ENCODE results near the gene FBXO31. TPM values are rescaled to one million over a fixed set of nuclear protein-coding genes. Genes with fewer than 3 reads are reported as not detected.
"Not testable (repeated sequence)": the region's sequence is repeated elsewhere in the genome, so short reads cannot be mapped to it uniquely, and the experiment has no call there.

FBXO31 gene
- total RNA-seq, 1 donor from 2014 or later = 40.1 TPM

DNA sequence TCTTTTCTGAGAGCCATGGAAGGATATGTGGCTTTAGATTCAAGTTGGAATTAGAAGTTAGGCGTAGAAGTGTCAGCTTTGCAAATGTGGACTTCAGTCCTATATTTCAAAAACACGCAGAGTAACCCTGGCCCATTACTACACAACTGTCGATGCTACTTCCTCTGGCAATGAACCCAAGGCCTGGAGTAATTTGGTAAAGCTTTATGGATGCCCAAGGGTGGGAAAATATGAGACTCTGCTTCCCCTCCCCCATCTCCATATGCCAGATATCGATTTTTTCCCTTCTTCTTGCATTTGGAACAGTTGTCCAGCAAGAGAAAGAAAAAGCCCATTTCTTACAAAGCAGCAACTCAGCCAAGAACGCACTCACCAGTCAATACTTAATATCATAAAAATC lies 5.7 kb upstream of the FBXO31 start:
- Mint-ChIP-seq H3K36me3 (ENCODE audit: low read depth) (peaks cover 11% of the 10 kb centered on the region), H3K4me3 (ENCODE audit: low read depth) (peak overlapping the region; percentile 21), H3K4me1 (ENCODE audit: low read depth) (peaks cover 55% of the 10 kb centered on the region), H3K9me3 (no peaks in the 10 kb centered on the region), H3K27ac (peak overlapping the region; percentile 72), H3K27me3 (ENCODE audit: low read depth) (no peaks in the 10 kb centered on the region)
- intact Hi-C loops (cut with micrococcal nuclease) = loop anchor here (5.0 to 10.0 kb wide), 4 partner anchors 386 to 1063 kb away; partner anchors contain the start of genes MTHFSD and ZFPM1
- DNase-seq (ENCODE audit: low spot score) = no peak

DNA sequence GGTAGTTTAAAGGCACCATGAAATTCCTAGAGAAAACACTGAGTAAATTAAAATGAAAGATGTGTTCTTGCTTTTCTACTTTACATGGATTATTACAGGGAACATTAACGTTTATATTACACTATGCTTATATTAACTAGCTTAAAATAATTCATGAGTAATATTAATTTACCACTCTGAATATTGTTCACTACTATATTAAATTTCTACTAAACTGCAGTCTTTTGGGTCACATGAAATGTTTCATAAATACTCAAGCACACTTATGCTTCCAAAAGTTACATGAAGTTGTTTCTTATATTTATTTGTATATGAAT lies 5.2 kb upstream of the FBXO31 start:
- peak overlapping the region; percentile 88 for H3K27ac Mint-ChIP-seq
- no peak for DNase-seq (ENCODE audit: low spot score)
- intact Hi-C loops (cut with micrococcal nuclease) = loop anchor here (5.0 to 10.0 kb wide), 4 partner anchors 386 to 1064 kb away; partner anchors contain the start of genes MTHFSD and ZFPM1
- no peaks in the 10 kb centered on the region for H3K9me3 Mint-ChIP-seq
- H3K4me1 Mint-ChIP-seq (ENCODE audit: low read depth) = peaks cover 52% of the 10 kb centered on the region
- no peaks in the 10 kb centered on the region for H3K27me3 Mint-ChIP-seq (ENCODE audit: low read depth)
- peaks cover 8% of the 10 kb centered on the region for H3K36me3 Mint-ChIP-seq (ENCODE audit: low read depth)
- peak overlapping the region; percentile 13 for H3K4me3 Mint-ChIP-seq (ENCODE audit: low read depth)

DNA sequence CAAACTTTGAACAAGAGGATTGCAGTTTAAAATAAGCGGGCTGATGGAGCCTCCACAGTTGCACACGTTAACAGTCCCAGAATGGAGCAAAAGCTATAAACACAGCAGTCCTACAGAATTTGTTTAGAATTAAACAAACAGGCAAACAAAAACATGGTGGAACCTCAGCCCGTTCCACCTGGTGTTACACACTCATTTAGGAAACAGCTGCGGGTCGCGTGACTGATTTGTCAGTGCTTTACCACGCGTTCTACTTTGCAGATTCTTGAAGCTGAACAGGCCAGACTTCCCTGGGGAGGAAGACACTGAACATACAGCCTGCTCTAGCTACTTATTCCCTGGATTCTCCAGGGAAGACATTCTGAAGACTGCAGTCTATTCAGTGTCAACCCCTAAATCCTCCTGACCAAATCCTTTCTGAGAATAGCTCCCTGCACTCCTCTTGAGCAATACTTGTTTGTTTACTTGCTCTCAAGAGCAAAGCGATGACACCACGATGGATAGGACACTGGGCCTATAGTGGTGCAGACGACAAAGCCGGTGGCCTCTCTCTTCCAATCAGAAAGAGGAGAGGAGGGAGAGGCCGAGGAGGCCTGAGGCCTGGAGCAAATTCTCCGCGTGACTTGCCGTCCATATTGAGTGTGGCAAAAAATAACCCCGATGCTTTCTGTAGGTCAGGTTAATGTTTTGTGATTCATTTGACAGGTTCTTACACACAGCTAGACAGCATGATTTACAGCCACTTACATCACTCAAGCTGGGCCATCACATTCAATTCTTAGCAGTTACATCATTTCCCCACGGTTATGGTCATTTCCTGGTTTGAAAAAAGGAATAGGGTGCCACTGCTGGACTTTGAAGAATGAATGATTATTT lies 4.6 kb upstream of the FBXO31 start:
- H3K9me3 Mint-ChIP-seq = no peaks in the 10 kb centered on the region
- peak overlapping the region; percentile 13 for H3K4me3 Mint-ChIP-seq (ENCODE audit: low read depth)
- no peaks in the 10 kb centered on the region for H3K27me3 Mint-ChIP-seq (ENCODE audit: low read depth)
- peaks cover 46% of the 10 kb centered on the region for H3K4me1 Mint-ChIP-seq (ENCODE audit: low read depth)
- peak; percentile 89 for DNase-seq (ENCODE audit: low spot score)
- intact Hi-C loops (cut with micrococcal nuclease) = loop anchor here (5.0 to 10.0 kb wide), 4 partner anchors 387 to 1064 kb away; partner anchors contain the start of genes MTHFSD and ZFPM1
- H3K27ac Mint-ChIP-seq = peak overlapping the region; percentile 88
- H3K36me3 Mint-ChIP-seq (ENCODE audit: low read depth) = peaks cover 2% of the 10 kb centered on the region

DNA sequence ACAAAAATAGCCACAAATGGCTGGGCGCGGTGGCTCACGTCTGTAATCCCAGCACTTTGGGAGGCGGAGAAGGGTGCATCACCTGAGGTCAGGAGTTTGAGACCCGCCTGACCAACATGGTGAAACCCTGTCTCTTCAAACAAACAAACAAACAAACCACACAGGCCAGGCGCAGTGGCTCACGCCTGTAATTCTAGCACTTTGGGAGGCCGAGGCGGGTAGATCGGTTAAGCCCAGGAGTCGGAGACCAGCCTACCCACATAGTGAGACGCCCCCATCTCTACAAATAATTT lies 1.2 kb upstream of the FBXO31 start:
- Mint-ChIP-seq H3K27ac (peak overlapping the region; percentile 95), H3K4me3 (ENCODE audit: low read depth) (peak overlapping the region; percentile 86), H3K4me1 (ENCODE audit: low read depth) (peaks cover 60% of the 10 kb centered on the region)
- not testable (repeated sequence) for DNase-seq (ENCODE audit: low spot score); H3K36me3 Mint-ChIP-seq (ENCODE audit: low read depth); H3K27me3 Mint-ChIP-seq (ENCODE audit: low read depth); H3K9me3 Mint-ChIP-seq
- intact Hi-C loops (cut with micrococcal nuclease) = loop anchor here (1.0 to 10.0 kb wide), 5 partner anchors 7 to 1067 kb away; partner anchors contain the start of genes MAP1LC3B, MTHFSD and ZFPM1

DNA sequence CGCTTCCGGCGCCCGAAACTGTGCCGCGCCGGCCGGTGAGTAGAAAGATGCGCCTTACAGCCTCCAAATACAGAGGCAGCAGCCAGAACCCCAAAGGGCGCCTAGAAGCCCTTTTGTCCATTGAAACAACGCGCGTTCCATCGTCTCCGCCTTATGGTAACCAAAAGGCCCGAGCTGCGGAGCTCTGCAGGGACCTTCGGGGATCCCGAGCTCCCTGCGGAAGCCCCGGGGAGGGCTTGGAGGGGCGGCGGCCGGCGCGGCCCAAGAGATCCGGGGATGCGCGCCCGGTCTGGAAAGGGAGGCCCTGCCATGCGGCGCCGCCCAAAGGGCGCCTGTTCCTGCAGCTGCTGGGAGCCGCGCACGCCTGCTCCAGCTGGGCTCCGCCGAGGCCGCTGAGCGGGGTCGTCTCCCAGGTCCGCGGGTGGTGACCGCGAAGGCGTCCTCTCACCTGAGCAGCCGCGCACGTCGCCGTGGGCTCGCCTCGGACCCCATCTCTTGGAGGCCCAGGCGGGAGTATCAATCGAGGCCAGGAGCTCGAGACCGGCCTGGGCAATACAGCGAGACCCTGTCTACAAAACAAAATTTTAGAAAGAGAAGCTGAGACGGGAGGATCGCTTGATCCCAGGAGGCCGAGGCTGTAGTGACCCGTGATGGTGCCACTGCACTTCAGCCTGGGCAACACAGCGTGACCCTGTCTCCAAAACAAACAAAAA lies 742 bp upstream of the FBXO31 start:
- no peaks in the 10 kb centered on the region for H3K9me3 Mint-ChIP-seq
- intact Hi-C loops (cut with micrococcal nuclease) = loop anchor here (1.0 to 10.0 kb wide), 4 partner anchors 8 to 830 kb away; partner anchors contain the start of genes MAP1LC3B and MTHFSD
- H3K27ac Mint-ChIP-seq = peak overlapping the region; percentile 95
- no peak for DNase-seq (ENCODE audit: low spot score)
- H3K27me3 Mint-ChIP-seq (ENCODE audit: low read depth) = no peaks in the 10 kb centered on the region
- peaks cover 56% of the 10 kb centered on the region for H3K4me1 Mint-ChIP-seq (ENCODE audit: low read depth)
- peaks cover 10% of the 10 kb centered on the region for H3K36me3 Mint-ChIP-seq (ENCODE audit: low read depth)
- H3K4me3 Mint-ChIP-seq (ENCODE audit: low read depth) = peak overlapping the region; percentile 86

DNA sequence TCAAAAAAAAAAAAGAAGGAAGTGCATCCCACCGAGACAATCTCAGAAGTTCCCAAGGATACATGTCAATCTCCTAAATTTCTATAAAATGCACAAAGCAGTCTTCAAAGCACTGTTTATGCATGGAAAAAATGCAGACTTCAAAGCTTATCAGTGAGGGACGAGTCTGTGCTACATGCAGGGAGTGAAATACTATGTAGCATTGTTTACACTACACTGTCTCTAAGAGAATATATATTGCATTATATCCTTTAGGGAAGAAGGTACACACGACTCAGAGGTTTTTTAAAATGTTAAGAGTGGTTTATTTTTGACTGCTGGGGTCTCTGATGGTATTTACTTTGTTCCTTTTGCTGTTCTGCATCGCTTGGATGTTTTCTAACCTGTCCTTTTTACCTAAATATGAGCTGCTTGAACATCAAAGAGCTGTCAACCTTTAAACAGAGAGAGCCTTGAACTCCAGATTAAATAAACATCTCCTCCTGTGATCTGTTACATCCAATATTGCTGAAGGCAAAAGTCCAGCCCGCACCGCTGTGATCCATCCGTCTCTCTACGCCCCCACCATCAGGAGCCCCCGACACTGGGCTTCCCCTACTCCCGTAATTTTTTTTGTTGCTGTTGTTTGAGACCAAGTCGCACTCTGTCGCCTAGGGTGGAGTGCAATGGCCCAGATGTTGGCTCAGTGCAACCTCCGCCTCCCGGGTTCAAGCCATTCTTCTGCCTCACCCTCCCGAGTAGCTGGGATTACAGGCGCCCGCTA lies 1.4 kb downstream of the FBXO31 start:
- Mint-ChIP-seq H3K4me3 (ENCODE audit: low read depth) (peak overlapping the region; percentile 87), H3K27me3 (ENCODE audit: low read depth) (no peaks in the 10 kb centered on the region), H3K36me3 (ENCODE audit: low read depth) (peaks cover 23% of the 10 kb centered on the region), H3K4me1 (ENCODE audit: low read depth) (peaks cover 41% of the 10 kb centered on the region), H3K9me3 (no peaks in the 10 kb centered on the region), H3K27ac (peak overlapping the region; percentile 86)
- intact Hi-C loops (cut with micrococcal nuclease) = loop anchor here (1.0 to 10.0 kb wide), 4 partner anchors 65 to 827 kb away; partner anchors contain the start of genes C16orf95 and MTHFSD
- DNase-seq (ENCODE audit: low spot score) = no peak

DNA sequence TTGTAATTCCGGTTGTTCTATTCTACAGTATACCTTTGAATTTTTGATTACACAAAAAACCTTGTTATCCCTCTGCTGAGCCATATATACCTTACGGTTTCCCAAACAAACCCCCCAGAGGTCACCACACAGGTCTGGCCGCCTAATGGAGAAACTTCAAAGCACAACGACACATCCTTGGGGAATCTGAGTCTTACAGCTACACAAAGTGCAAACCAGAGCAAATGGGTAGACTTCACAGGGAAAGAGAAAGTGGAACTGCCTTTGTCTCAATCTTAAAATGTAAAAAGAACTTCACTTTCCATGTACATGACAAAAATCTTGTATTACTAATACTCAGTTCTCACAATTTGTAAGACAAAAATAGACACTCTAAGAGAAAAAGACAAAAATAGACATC lies 2.7 kb downstream of the FBXO31 start:
- H3K36me3 Mint-ChIP-seq (ENCODE audit: low read depth) = peaks cover 32% of the 10 kb centered on the region

DNA sequence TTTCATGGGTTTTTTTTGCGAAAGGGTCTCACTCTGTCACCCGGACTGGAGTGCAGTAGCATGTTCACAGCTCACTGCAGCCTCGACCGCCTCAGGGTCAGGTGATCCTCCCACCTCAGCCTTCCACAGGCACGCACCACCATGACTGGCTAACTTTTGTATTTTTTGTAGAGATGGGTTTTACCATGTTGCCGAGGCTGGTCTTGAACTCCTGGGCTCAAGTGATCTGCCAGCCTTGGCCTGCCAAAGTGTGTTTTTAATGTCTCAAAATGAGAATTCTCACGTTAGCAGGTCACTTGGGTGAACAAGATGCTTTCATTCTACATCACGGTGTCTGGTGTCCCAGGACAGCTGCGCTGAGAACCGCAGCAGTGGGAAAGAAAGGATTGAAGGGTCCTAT lies 3.2 kb downstream of the FBXO31 start:
- peaks cover 36% of the 10 kb centered on the region for H3K36me3 Mint-ChIP-seq (ENCODE audit: low read depth)
- H3K4me1 Mint-ChIP-seq (ENCODE audit: low read depth) = peaks cover 41% of the 10 kb centered on the region
- H3K27me3 Mint-ChIP-seq (ENCODE audit: low read depth) = no peaks in the 10 kb centered on the region

More for the DNA sequence above, 2.7 kb downstream of the FBXO31 start:
- H3K27ac Mint-ChIP-seq = peak overlapping the region; percentile 84
- peaks cover 39% of the 10 kb centered on the region for H3K4me1 Mint-ChIP-seq (ENCODE audit: low read depth)
- no peaks in the 10 kb centered on the region for H3K9me3 Mint-ChIP-seq
- DNase-seq (ENCODE audit: low spot score) = no peak
- no peaks in the 10 kb centered on the region for H3K27me3 Mint-ChIP-seq (ENCODE audit: low read depth)
- peak overlapping the region; percentile 87 for H3K4me3 Mint-ChIP-seq (ENCODE audit: low read depth)
- intact Hi-C loops (cut with micrococcal nuclease) = loop anchor here (10.0 kb wide), 3 partner anchors 394 to 826 kb away; partner anchors contain the start of gene MTHFSD

DNA sequence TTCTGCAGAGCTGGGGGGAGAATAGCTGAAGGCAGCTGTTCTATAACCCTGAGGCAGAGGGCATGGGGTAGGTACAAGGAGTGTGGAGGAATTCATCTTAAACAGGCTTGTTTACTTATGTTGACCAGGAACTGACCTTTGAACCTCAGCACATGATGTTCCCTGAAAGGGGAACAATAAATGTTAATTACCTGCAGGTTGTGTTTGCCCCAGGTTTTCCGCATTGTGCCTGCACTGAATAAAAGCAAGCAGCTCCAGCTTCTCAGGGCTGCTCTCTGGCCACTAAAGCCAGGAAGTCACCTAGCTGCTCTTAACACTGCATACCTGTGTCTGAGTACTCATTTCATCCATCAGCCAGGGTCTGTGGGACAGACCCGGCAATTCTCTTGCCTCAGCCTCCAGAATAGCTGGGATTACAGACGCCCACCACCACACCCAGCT lies 4.2 kb downstream of the FBXO31 start:
- H3K27ac Mint-ChIP-seq; H3K9me3 Mint-ChIP-seq; H3K4me3 Mint-ChIP-seq (ENCODE audit: low read depth); H3K27me3 Mint-ChIP-seq (ENCODE audit: low read depth); DNase-seq (ENCODE audit: low spot score); intact Hi-C loops (cut with micrococcal nuclease): not testable (repeated sequence)
- peaks cover 37% of the 10 kb centered on the region for H3K36me3 Mint-ChIP-seq (ENCODE audit: low read depth)
- peaks cover 36% of the 10 kb centered on the region for H3K4me1 Mint-ChIP-seq (ENCODE audit: low read depth)

More for the DNA sequence above, 3.2 kb downstream of the FBXO31 start:
- Mint-ChIP-seq H3K4me3 (ENCODE audit: low read depth) (no peak overlapping the region), H3K27ac (peak overlapping the region; percentile 84), H3K9me3 (no peaks in the 10 kb centered on the region)
- intact Hi-C loops (cut with micrococcal nuclease) = loop anchor here (10.0 kb wide), 3 partner anchors 394 to 826 kb away; partner anchors contain the start of gene MTHFSD
- no peak for DNase-seq (ENCODE audit: low spot score)

DNA sequence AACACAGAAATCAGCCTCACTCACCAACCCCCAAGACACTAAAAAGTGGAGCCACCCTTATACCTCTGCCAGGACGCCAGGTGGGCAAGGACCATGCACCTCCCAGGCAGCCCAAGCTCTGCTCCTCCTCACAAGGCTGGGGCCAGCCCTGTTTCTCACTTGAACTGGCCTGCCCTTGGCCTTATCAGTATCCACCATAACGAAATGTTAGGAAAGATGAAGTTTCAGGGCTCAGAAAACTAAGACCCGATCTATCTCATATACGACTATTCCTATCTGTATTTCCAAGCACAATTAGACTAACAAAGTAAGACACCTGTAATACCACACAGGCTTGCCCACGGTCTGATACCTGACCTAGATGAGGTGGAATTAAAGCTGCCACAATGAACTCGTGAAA lies 6.9 kb downstream of the FBXO31 start:
- peaks cover 29% of the 10 kb centered on the region for H3K4me1 Mint-ChIP-seq (ENCODE audit: low read depth)
- intact Hi-C loops (cut with micrococcal nuclease) = no loop called here
- no peak overlapping the region for H3K27ac Mint-ChIP-seq
- H3K27me3 Mint-ChIP-seq (ENCODE audit: low read depth) = no peaks in the 10 kb centered on the region
- H3K9me3 Mint-ChIP-seq = no peaks in the 10 kb centered on the region
- H3K36me3 Mint-ChIP-seq (ENCODE audit: low read depth) = peaks cover 41% of the 10 kb centered on the region
- DNase-seq (ENCODE audit: low spot score) = no peak
- H3K4me3 Mint-ChIP-seq (ENCODE audit: low read depth) = no peak overlapping the region

DNA sequence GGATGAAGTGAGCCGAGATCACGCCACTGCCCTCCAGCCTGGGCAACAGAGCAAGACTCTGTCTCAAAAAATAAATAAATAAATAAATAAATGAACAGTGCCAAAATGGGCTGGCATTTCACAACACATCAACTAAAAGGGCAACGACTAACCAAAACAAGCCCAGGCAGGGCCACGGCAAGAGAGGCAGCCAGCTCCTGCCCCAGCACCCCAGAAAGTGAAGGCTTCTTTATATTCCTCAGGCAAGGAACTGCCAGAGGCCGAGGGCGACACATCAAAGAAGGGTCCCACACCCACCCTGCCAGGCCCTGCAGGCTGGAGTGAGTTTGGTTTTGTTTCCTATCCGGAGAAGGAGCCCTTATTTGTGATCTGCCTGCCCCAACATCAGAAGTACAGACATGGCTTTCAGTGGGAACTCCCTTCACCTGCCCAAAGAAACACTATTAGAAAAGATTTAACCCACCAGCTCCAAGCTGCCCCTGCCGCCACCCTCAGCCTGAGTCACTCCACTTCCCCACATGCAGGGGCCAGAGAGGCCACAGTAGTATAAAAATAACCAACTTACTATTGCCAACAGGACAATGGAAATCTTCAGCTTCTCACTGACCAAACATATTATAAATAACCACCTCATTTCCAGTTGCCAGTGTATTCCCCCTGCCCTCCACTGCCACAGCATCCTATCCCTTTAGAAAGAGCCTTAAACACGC lies 8.0 kb downstream of the FBXO31 start:
- Mint-ChIP-seq H3K4me3 (ENCODE audit: low read depth) (no peak overlapping the region), H3K36me3 (ENCODE audit: low read depth) (peaks cover 34% of the 10 kb centered on the region), H3K4me1 (ENCODE audit: low read depth) (peaks cover 23% of the 10 kb centered on the region), H3K27me3 (ENCODE audit: low read depth) (no peaks in the 10 kb centered on the region), H3K9me3 (no peaks in the 10 kb centered on the region), H3K27ac (no peak overlapping the region)
- no peak for DNase-seq (ENCODE audit: low spot score)
- intact Hi-C loops (cut with micrococcal nuclease) = no loop called here

DNA sequence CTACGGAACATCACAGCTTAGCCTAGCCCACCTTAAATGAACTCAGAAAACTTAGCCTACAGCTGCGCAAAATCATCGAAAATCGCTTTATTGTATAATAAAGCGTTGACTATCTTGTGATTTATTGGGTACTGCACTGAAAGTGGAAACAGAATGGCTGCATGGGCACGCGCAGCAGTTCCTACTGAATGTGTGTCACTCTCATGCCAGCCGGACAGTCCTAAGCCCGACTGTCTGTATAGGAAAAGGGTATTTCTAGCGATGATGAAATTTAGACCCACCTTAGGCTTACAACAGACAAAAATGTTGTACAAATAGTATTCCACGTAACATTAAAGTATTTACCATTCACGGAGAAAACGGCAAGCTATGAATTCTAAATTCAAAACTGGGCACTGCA lies 9.3 kb downstream of the FBXO31 start:
- Mint-ChIP-seq H3K4me3 (ENCODE audit: low read depth) (no peak overlapping the region), H3K9me3 (no peaks in the 10 kb centered on the region), H3K4me1 (ENCODE audit: low read depth) (peaks cover 26% of the 10 kb centered on the region), H3K27me3 (ENCODE audit: low read depth) (no peaks in the 10 kb centered on the region), H3K36me3 (ENCODE audit: low read depth) (peaks cover 31% of the 10 kb centered on the region), H3K27ac (no peak overlapping the region)
- intact Hi-C loops (cut with micrococcal nuclease) = no loop called here
- no peak for DNase-seq (ENCODE audit: low spot score)
